NT2/D1 (cell line): Measurements from ENCODE around the gene SYN1.

ENCODE experiments used
- YY1 ChIP-seq: IDR thresholded peaks from 2 replicates; pipeline ENCODE4 v1.6.1; 2011; ENCODE audit not compliant: insufficient read length, insufficient read depth
- ZNF274 ChIP-seq: IDR thresholded peaks from 2 replicates; pipeline ENCODE4 v1.6.1; 2011; ENCODE audit warnings: mild to moderate bottlenecking, low read depth, low read length

DNA sequence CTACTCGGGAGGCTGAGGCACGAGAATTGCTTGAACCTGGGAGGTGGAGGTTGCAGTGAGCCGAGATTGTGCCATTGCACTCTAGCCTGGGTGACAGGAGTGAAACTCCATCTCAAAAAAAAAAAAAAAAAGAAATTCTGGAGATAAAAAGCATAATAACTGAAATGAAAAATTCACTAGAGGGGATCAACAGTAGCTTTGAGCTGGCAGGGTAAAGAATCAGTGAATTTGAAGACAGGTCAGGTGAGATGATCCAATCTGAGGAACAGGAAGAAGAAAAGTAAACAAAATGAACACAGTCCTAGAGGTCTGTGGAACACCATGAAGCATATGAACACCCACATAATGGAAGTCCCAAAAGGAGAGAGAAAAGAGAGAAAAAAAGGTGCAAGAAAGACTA is 22.4 kb downstream of the SYN1 start:
- TF ChIP-seq ZNF274: no peak
- no peak for TF ChIP-seq YY1
